Suppressor macrophage treated with lipopolysaccharide for 1 hour (primary cell): ENCODE results near the gene FEZF1.
"Not testable (repeated sequence)": the region's sequence is repeated elsewhere in the genome, so short reads cannot be mapped to it uniquely, and the experiment has no call there.

Experiments used
- DNase-seq, 3 donors: peaks; one replicate each; pipeline ENCODE4 v3.0.0-alpha.2; 2020 to 2022

The FEZF1 gene

GRCh38 chr7:122306320-122307227 is 2.0 kb upstream of the FEZF1 start:
- no peak for DNase-seq

DNA sequence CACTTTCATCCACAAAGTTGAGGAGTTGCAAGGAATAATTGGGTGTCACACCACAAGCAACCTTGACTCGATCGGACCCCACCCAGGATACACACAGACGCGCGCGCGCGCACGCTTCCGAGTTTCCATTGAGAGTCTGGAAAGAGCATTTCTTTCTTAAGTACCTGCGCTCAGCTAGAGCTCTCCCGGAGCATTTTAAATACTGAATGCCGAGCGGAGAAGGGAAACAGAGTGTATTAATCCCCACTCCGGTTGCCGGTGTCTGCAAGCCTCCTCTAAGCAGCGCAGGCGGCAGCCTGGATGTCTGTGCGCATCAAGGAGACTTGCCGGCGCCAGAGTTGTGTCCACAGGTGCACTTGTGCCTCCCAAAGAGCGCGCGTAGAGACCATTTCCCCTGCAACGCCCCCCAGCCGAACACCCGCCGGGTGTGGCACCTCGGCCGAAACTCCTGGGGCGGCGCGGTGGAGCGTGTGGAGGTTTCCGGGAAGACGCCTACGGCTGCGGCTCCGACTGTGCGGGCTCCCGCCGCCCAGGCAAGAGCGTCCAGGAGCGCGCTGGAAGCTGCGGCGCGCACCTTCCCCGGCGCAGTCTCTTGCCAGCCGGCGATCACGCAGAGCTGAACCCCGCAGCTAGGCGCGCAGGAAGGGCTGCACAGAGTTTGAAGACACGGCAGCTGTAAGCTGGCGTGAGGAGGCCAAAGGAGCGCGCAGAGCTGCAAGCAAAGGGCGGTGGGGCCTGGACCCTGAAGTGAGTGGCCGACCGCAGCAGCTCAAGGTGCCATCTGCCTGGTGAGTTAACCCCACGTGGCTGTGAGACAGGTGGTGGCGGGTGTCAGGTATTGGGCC is 1.1 kb upstream of the FEZF1 start:
- DNase-seq, result no peak

DNA sequence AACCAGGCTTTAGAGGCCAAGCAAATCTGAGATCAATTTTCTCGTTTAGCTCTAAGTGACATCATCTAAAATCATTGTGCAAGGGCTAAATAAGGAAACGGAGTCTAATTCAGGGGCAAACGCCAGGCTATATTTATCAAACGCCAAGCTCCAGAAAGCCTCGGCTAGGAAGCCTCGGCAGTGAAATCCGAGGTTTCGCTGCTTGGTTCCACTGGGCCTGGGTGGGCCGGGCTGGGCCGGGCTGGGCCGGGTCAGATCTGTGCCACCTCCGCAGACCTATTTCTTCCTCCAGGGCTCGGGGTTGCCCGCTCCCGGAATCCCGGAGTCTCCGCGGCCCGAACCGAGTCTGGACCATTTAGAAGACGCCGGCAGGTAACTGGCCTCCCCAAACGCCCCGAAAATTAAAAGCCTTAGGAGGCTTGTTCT is 459 bp upstream of the FEZF1 start:
- no peak for DNase-seq

DNA sequence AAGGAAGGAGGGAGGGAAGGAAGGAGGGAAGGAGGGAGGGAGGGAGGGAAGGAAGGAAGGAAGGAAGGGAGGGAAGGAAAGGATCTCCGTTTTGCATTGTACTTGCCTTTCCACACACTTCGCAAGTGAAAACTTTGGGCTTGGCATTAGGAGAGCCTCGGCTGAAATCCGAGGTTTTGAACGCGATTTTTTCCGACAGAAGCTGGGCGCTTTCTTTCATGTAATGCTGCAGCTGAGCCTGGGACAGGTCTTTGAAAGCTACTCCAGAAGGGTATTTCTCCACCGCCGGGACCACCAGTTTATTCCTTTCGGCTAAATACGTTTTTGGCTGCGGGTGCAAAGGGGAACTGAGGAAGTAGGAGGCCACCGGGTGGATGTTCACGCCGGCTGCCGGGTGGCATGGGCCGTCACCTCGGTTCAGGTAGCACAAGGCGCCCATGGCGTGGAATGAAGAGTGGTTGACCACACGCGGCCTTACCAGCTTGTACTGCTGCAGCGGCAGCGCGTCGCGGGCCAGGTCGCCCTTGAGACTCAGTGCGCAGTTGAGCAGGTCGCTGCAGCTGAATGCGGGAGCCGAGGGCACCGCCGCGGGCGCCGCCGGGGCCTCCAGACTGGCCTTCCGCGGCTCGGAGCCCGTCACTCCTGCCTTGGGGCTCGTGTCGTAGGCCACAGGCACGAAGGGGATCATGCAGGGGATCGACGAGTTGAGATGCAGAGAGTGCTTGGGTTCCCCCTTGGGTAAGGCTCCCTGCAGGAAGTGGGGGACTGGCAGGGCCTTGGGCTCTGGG is 825 bp downstream of the FEZF1 start:
- no peak for DNase-seq

DNA sequence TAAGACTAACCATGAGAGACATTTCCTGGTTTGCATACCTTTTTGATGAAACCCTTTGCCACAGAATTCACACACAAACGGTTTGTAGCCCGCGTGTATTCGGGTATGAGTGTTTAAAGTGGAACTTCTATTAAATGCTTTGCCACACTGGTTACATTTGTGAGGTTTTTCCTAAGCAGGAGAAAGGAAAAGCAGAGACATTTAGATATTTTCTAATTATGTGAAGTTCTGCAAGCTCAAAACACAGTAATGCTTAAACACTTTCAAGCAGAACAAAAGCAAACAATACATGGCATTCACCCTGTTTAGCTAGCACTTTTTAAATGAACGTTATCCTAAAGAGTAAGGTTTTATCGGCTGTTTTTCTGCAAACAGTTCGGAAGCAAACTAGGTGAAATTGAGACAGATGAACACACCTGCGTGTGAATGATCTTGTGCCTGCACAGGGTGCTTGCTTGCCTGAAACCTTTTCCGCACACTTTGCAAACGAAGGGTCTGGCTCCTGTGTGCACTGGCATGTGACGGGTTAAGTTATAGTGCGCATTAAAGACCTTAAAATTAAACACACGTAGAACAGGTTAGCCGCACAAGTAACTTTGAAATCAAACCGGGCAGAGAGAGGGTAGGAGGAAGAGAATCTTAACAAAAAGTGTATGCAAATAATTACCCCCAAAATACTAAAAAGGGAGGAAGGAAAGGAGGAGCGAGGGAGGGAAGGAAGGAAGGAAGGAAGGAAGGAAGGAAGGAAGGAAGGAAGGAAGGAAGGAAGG is 1.6 kb downstream of the FEZF1 start:
- DNase-seq, result no peak

DNA sequence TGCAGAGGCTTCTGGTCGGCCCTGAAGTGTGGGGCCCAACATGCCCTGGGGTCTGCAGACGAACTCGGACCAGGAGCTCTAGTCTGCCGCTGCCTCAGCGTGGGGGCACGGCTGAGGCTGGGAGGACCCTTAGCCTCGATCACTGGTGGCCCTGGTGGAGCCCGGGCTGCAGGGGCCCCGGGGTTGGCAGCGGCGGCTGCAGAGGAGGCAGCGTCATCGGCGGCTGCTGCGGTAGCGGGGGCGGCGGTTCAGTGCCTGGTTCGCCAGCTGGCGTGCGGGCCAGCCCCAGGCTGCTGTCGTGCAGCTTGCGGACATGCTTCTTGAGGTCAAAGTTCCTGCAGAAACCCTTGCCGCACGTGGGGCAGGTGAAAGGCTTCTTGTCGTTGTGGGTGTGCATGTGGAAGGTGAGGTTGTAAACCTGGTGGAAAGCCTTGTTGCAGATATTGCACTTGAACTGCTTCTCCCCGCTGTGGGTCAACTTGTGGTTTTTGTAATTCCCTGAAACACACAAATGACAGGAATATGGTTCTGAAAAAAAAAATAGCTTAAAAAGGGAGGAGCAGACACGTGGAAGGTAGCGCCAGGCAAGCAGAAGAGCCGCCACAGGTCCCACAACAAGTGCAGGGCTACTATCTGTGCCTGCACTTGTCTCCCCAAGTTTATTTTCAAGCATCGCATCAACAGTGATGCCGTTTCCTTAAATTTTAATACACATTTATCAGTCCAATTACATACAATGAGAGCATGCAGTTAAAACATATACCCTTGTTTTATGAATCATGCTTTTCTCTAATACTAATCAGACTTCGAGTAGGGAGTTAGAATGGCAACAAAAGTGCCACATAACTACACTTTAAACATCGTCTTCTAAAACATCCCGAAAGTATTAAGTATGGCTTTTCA is 2.4 kb downstream of the FEZF1 start:
- DNase-seq, result no peak

- no peak for DNase-seq
These were observed 3.4 kb downstream of the FEZF1 start for GRCh38 chr7:122300956-122301833.

- DNase-seq, result no peak
These were observed 4.2 kb downstream of the FEZF1 start for GRCh38 chr7:122300211-122300932.

DNA sequence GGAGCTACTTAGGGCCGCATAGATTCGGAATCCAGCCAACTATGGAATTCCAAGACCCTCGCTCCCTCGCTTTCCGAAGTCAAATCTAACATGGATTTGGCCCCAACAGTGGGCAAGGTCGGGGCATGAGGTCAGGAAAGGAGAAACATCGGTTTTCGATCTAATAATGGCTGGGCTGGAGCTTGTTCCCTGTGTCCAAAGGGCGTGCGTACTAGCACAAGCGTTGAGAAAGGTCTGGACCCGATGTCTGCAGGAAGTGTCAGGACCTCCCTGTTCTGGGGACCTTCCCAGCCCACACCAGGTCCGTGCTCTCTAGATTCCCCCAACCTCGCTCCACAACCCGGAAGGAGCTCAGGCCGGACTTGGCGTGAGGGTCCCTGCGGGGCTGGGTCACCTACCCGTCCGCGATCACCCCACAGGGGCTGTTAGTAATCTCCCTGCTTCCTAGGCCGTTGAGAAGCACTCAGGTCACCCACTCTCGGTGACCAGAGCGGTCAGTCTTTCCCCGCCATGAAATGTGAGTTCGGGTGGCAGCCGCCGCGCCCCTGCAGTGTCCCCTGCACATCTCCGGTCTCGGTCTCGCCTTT is 4.8 kb downstream of the FEZF1 start:
- no peak for DNase-seq

GRCh38 chr7:122298618-122299017 is 5.9 kb downstream of the FEZF1 start:
- no peak for DNase-seq

DNA sequence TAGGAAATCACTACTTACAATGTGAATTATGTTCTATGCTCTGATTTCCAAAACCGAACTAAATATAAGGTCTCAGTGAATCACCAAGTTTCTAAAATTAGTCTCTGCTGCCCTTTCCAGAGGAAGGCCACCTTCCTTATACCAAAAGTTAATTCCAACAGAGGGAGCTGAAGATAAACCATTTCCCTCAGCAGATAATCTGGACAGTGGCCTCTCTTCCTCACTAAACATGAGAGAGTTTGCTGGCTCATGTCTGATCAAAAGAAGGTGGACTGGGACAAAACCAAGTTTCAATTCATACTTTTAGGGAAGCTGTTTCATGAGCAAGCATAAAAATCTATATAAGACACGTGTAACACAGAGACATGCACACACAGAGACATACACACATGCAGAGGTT is 6.4 kb downstream of the FEZF1 start:
- no peak for DNase-seq

DNA sequence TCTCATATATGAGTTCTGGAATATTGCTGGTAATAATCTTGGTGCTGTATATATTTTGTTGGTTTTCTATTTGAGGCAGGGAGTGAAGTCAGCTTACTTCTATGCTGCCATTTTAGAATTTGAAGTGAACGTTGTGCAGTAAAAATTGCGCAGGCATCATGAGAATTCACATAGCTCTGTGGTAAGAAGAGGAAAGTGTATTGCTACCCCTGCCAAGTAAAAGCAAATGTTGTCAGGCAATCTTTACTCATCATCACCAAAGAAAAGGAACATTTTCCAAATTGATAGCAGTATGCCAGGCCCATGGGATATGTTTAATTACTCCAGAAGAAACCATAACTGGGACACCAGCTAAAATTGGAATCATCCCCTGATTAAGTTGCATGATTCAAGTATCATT is 13.4 kb downstream of the FEZF1 start:
- DNase-seq, result no peak

- no peak for DNase-seq
These were observed 14.1 kb downstream of the FEZF1 start for GRCh38 chr7:122290476-122290875.

- DNase-seq, result no peak
These were observed 15.1 kb downstream of the FEZF1 start for GRCh38 chr7:122289426-122289825.

DNA sequence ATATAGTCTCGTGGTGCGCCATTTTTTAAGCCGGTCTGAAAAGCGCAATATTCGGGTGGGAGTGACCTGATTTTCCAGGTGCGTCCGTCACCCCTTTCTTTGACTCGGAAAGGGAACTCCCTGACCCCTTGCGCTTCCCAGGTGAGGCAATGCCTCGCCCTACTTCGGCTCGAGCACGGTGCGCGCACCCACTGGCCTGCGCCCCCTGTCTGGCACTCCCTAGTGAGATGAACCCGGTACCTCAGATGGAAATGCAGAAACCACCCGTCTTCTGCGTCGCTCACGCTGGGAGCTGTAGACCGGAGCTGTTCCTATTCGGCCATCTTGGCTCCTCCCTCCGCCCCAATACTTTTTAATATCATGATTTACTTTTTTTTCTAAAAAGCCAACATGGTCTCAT is 19.9 kb downstream of the FEZF1 start:
- not testable (repeated sequence) for DNase-seq

GRCh38 chr7:122273117-122273516 is 31.4 kb downstream of the FEZF1 start:
- no peak for DNase-seq

- DNase-seq, result no peak
These were observed 35.3 kb downstream of the FEZF1 start for GRCh38 chr7:122269241-122269640.

DNA sequence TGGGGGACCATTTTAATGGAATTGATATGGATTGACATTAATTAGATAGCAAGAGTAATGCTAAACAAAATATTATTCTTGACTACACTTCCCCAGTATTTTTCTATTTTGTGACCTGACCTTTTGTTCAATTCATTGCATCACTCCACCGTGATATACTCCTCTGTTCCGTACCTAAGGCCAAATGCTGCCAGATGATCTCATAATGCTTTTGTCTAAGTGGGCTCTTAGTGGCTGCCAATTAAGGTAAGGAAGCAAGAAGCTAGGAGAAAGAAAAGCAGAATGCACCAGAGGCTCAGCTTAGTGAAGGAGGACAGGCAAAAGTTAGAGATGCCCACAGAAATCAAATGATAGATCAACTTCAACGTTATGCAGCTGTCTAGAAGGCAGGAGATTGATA is 36.4 kb downstream of the FEZF1 start:
- no peak for DNase-seq

GRCh38 chr7:122262246-122262645 is 42.3 kb downstream of the FEZF1 start:
- DNase-seq, result no peak
